OCI-LY7 (cell line): ENCODE data around the gene RBM38.

ENCODE experiments used
- EZH2phosphoT487 ChIP-seq: fragments of 200-600 bp; sonication (generic); IDR thresholded peaks from 2 replicates; pipeline ENCODE4 v1.6.1; 2018; ENCODE audit warnings: low read depth, borderline replicate concordance, mild to moderate bottlenecking, mixed run types, antibody characterized with exemption, low read length, moderate library complexity, mixed read lengths
- TF ChIP-seq, protein P1 (sequence below): fragments of 200-600 bp; sonication (generic); conservative IDR thresholded peaks from 2 replicates; pipeline ENCODE4 v1.5.1; 2014; ENCODE audit warnings: mild to moderate bottlenecking, antibody characterized with exemption, low read length, moderate library complexity, mixed read lengths

DNA sequence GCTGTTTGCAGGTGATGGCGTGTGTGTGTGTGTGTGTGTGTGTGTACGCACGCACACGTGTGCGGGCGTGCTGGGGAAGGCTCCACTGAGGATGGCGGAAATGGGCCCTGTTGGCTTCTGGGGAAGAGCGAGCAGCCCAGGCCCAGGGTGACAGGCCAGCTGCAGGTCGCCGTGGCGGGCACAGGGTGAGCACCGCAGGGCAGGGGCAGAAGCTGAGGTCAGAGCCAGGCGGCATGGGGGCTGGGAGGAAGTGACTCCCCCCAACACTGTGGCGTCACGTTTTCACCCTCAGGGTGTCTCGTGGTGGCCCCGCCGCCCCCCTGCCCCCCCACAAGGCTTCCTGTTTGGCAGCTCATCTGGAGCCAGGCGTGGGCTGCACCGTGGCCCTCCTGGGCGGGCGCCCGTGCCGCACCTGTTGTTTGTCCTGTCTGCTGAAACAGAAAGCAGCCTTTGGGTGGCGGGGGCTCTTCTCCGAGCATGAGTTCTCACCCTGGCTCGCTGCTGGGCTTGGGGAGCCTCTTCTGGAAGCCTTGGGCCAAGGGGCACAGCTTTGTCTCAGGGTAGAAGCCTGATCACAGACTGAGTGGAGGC, 7.1 kb downstream of the RBM38 start:
- TF ChIP-seq, protein P1, sequence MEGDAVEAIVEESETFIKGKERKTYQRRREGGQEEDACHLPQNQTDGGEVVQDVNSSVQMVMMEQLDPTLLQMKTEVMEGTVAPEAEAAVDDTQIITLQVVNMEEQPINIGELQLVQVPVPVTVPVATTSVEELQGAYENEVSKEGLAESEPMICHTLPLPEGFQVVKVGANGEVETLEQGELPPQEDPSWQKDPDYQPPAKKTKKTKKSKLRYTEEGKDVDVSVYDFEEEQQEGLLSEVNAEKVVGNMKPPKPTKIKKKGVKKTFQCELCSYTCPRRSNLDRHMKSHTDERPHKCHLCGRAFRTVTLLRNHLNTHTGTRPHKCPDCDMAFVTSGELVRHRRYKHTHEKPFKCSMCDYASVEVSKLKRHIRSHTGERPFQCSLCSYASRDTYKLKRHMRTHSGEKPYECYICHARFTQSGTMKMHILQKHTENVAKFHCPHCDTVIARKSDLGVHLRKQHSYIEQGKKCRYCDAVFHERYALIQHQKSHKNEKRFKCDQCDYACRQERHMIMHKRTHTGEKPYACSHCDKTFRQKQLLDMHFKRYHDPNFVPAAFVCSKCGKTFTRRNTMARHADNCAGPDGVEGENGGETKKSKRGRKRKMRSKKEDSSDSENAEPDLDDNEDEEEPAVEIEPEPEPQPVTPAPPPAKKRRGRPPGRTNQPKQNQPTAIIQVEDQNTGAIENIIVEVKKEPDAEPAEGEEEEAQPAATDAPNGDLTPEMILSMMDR, result 0 out of 2 replicates have a peak, but pooled peaks have one; percentile 33
- TF ChIP-seq EZH2phosphoT487, result no peak
